Esophagus squamous epithelium (tissue), 4 donors: ENCODE measurements around the gene PARP9.
"Not testable (repeated sequence)": the region's sequence is repeated elsewhere in the genome, so short reads cannot be mapped to it uniquely, and the experiment has no call there.

Experiments
- CTCF ChIP-seq, 6 experiments: fragments of 450-650 bp in 4 of 6; fragments of 200-600 bp in 2 of 6; sonication (generic) in 2 of 6; IDR thresholded peaks; one replicate each; pipeline ENCODE4 v1.5.1; 2016 to 2019; ENCODE audit warnings: antibody characterized with exemption in 6 of 6, mild to moderate bottlenecking in 4 of 6, moderate library complexity in 4 of 6
- POLR2A ChIP-seq, 4 donors: fragments of 450-650 bp; IDR thresholded peaks; one replicate each; pipeline ENCODE4 v1.6.1; 2017; ENCODE audit warnings: antibody characterized with exemption in 4 of 4, mild to moderate bottlenecking in 4 of 4, moderate library complexity in 3 of 4

- TF ChIP-seq POLR2A, CTCF (IDR thresholded peaks at IDR 0.05): not testable (repeated sequence)
Measured at GRCh38 chr3:122568131-122568530, 4.0 kb upstream of the PARP9 start.
